Activated CD4-positive, CD25-positive, alpha-beta regulatory T cell treated with anti-CD3 and anti-CD28 coated beads, Interleukin-2, amount 50 U/mL, for 24 hours (primary cell): ENCODE measurements around the gene KRT16.
"Not testable (repeated sequence)": the region's sequence is repeated elsewhere in the genome, so short reads cannot be mapped to it uniquely, and the experiment has no call there.

Experiments
- ATAC-seq, 2 donors: fragments of 150-1000 bp; cut with Tn5 transposase; one replicate each; pipeline ENCODE4 v1.10.0; 2021; ENCODE audit warnings: mild to moderate bottlenecking in 1 of 2, moderate library complexity in 1 of 2

The KRT16 gene

DNA sequence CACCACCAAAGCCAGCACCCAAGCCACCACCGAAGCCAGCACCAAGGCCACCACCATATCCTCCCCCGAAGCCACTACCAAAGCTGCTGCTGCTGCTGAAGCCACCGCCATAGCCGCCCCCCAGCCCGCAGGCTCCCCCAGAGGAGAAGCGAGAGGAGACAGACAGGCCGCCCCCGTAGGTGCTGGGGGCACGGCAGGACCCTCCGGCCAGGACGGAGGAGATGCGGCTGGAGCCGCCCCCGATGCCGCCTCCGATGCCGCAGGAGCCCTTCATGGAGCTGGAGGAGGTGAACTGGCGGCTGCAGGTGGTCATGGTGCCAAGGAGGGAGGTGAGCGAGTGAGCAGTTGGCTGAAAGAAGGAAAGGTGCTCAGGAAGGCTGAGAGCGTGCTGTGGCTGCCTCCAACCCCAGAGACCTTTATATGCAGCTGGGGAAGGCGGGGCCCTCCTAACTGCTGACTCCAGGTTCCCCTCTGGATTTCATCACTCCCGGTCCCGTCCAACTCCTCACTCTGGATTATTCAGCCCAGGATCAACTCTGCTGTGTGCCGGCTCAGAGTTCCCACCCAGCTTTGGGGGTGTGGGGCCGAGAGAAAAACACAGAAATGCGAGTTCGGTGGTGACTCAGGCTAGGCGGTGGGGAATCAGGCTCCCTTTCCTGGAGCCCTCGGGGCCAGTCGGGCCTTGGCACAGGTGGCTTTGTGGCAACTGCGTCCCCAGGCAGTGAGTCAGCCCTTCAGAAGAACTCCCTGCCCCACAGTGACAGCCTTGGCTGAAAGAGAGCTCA lies at the start of gene KRT16:
KRT16 (minus strand) TSS at position 392 of the 785 bp plus-strand sequence; CDS start at position 313, 79 bp downstream.
- ATAC-seq, result not testable (repeated sequence)

DNA sequence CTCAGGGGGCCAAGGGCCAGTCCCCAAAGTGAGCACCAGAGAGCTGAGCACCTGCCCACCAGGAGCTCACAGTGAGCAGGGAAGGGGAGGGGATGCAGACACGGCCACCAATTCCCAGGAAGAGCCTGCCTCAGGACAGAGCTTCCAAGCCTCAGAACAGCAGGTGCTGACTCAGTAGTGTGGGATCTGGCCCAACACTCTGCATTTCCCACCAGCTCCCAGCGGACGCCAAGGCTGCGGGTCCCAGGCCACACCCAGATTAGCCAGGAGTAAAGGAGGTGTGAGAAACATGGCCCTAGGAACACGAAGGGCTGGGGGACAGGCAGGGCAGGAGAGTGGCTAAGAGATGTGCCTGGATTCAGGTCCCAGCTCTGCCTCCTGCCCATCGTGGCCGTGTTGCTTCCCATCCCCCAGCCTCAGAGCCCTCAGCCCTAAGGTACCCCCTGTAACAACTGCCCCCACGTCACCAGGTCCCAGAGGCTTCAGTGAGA lies 47.7 kb upstream of the KRT16 start:
- ATAC-seq, result no peak

- ATAC-seq, result no peak
These were observed 47.1 kb upstream of the KRT16 start for GRCh38 chr17:41659427-41660212.

DNA sequence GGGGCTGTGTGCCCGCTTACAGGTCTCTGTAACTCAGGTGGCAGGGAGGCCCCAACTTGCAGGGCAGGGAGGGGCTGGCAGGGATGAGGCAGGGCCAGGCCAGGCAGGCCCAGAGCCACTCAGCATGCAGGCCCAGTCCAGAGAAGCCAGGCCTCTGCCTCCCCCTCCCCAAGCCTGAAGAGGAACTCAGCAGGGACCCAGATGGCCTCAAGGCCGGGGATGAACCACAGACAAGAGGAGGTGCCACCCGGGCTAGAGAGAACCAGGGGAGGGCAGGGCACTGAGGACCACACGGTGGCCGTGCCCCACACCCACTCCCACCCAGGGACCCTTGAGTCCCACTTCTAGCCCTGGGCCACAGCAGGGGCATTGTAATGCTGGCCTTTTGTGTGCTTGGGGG lies 46.3 kb upstream of the KRT16 start:
- ATAC-seq, result no peak

DNA sequence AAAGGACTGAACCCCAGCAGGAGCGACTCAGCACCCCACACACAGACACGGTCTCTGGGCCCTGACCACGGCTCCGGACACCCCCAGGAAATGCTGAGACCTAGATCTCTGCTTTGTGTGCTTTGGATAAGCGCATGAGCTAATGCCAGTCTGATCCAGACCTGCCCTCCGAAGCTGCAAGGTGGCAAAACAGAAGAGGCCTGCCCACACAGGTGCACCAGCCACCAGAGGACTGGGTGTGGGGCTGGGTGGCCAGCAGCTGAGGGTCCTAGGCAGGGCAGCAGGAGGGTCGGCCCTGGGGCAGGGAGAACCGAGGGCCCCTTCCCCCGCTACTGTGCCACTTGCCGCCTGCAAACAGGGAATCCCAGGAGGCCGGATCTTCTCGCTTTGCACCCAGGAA lies 45.4 kb upstream of the KRT16 start:
- no peak for ATAC-seq

DNA sequence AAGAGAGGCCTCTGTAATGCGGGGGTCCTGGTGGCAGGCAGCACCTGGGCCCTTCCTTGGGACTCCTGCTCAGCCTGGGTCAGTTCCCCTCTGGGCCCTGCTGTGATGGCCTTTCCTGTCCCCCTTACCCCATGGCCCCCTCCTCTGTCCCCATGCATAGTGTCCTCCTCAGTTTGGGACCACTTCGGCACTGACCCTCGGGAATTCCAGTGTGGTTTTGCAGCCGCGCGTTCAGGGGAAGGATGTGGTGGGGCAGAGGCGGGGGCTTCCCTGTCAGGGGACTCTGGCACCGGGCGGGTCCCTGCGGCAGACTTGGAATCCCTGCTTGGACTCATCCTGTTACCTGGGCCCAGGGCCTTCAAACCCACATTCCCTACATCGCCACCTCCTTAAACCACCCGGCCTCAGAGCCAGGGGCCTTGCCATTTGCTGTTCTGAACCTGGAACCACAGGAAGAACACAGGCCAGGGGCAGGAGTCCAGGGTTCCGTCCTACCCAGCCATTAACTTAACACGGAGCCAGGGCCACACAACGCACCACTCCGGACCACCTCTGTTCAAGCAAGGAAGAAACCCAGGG lies 44.7 kb upstream of the KRT16 start:
- ATAC-seq, result no peak

GRCh38 chr17:41656249-41657023 lies 43.9 kb upstream of the KRT16 start:
- ATAC-seq, result no peak

DNA sequence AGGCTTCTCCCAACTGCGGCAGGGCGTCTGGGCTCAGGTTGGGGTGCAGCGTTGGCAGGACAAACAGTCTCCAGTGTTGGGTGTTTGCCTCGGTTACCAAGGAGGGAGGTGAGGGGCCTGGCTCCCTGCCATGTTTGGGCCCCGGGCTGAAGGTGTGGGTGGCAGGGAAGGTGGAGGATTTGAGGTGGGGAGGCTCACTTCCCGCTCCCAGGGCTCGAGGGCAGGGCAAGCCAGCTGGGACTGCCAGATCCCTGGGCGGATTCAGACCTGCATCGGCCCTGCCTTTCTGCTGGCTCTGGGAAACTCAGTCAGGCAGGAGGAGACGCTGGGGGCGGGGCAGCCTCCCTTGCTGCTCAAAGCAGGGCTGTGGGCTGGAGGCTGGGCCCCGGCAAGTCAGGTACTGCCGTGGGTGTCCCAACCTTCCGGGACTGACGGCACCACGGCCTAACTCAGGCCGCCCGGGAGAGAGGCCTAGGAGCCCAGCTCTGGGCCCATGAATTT lies 43.1 kb upstream of the KRT16 start:
- no peak for ATAC-seq

- ATAC-seq, result no peak
These were observed 42.4 kb upstream of the KRT16 start for GRCh38 chr17:41654678-41655607.

- ATAC-seq, result no peak
These were observed 41.5 kb upstream of the KRT16 start for GRCh38 chr17:41653892-41654677.

DNA sequence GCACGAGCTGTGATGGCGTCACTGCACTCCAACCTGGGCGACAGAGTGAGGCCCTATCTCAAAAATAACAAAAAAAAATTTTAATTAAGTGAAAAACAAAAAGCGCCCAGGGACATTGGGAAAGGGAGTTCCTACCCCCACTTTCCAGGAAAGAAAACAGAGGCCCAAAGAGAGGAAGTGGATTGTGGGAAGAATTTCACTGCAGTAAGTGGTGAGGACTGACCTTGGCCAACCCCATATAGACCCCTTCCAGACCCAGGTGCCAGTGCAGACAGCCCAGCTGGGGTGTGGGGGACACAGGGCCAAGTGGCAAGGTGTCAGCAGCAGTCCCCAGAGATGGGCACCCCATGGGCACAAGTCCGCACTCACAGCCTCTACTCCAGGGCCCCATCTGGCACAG lies 40.9 kb upstream of the KRT16 start:
- no peak for ATAC-seq

DNA sequence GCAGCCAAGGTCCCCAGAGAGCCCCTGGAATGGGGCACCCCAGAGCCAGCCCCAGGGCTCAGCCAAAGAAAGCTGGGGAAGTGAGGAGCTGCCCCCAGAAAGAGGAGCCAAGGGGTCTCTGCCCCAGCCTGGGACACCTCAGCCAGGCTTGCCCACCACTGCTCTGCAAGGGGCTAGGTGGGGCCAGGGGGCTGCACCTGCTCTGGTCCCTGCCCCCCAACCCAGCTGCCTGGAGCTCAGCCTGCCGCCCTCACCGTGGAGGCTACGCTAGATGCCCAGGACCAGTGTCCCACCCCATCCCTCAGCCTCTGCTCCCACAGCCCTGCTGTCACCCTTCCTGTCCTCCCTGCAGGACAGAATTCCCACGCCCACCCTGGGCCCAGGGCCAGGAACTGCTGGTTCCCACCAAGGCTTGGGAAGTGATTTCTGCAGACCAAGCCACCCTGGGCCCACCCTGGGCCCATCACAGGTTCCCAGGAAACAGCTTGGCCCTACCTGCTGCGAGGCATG lies 39.9 kb upstream of the KRT16 start:
- no peak for ATAC-seq

DNA sequence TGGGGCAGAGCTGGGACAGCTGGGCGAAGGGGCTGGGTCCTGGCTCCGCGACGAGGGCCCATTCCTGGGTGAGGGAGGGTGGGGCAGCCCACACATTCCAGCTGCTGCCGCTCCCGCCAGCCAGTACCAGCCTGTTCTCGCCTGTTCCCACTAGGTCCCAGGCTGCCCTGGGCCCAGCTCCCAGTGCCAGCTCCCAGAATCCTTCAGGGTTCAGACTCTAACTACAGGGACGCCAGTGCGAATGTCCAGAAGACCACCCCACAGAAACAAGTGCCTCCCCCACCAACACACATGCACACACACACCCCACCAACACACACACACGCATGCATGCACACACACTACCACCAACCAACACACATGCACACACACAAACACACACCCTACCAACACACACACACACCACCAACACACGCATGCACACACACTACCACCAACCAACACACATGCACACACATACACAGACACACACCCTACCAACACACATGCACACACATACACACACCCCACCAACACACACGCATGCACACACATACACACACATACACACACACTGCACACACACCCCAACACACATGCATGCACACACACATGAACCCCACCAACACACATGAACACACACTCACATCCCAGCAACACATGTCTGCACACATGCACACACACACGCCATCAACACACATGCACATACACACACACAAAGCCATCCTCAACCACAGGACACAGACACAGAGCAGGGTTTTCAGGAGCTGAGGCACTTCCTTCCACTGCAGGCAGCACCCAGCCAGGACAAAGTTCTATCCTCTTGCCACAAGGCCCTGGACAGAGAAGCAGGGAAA lies 39.3 kb upstream of the KRT16 start:
- ATAC-seq, result no peak

- no peak for ATAC-seq
These were observed 38.4 kb upstream of the KRT16 start for GRCh38 chr17:41650794-41651624.

DNA sequence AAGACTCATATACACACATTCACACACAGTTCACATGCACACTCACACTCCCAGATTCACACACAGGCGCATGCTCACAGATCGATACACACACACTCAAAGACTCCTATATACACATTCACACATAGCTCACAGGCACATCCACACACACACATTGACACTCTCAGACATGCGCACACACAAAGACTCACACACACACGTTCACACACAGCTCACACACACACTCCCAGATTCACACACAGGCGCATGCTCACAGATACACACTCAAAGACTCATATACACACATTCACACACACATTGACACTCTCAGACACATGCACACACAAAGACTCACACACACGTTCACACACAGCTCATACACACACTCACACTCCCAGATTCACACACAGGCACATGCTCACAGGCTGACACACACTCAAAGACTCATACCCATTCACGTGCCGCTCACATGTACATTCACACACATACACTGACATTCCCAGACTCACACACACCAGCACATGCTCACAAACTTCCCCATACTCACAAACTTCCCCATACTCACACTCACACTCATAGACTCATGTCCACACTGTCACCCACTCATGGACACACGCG lies 37.5 kb upstream of the KRT16 start:
- ATAC-seq, result no peak

DNA sequence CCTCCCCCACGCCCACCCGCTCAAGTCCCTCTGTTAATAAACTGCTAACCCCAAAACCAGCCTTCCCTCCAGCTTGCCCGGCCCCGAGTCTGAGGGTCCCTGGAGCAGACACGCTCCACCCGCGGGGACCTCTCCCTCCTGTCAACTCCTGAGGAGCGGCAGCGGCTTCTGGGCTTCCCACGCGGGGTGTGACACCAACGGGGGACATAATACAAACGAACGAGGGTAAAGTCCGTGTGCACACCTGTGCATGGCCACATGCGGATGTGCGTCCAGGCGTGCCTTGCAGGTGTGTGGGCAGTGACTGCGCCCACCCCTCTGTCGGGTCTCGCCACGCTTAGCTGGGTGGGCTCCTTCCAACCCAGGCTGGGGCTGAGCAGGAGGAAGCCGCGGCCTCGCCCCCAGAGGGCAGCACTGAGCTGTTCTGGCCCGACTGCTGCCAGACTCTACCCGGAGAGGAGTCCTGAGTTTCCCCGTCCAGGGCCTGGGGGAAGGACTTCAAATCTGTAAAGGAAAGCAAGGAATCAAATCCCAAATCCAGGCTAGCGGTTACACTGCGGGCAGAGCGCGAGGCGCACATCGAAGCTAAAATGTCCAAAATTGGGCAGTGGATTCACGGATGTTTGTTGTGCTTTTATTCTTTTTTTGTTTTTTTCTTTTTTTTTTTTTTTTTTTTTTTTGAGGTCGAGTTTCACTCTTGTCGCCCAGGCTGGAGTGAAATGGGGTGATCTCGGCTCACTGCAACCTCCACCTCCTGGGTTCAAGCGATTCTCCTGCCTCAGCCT lies 36.0 kb upstream of the KRT16 start:
- ATAC-seq, result peak; percentile 88 to 92

GRCh38 chr17:41647940-41648410 lies 35.4 kb upstream of the KRT16 start:
- peak; percentile 77 to 80 for ATAC-seq
